ENCODE measurements around the gene MAGI1.
"Not testable (repeated sequence)": the region's sequence is repeated elsewhere in the genome, so short reads cannot be mapped to it uniquely, and the experiment has no call there.

MAGI1 gene

DNA sequence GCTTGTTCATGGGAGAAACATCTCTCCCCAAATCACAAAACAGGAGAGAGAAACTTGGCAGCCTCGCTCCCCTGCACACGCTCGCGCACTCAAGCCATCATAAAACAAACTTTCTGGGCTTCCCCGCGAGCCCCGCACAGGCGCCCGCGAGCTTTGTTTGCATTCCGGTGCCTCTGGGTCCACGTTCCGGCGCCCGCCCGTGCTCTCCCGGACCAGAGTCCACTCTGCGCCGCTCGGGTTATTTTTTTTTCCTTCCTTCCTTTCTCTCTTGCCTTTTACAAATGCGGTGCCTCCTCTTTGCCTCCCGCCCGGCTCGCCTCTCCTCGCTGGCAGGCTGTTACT lies 363 bp downstream of the MAGI1 start:
- no peak for DNase-seq

- DNase-seq, result no peak
Measured at GRCh38 chr3:66037986-66038369, 740 bp downstream of the MAGI1 start.

- peak; percentile 89 for DNase-seq
Measured at GRCh38 chr3:66037330-66037985, 1.3 kb downstream of the MAGI1 start.

GRCh38 chr3:66036586-66037148 lies 2.1 kb downstream of the MAGI1 start:
- peak; percentile 86 for DNase-seq

DNA sequence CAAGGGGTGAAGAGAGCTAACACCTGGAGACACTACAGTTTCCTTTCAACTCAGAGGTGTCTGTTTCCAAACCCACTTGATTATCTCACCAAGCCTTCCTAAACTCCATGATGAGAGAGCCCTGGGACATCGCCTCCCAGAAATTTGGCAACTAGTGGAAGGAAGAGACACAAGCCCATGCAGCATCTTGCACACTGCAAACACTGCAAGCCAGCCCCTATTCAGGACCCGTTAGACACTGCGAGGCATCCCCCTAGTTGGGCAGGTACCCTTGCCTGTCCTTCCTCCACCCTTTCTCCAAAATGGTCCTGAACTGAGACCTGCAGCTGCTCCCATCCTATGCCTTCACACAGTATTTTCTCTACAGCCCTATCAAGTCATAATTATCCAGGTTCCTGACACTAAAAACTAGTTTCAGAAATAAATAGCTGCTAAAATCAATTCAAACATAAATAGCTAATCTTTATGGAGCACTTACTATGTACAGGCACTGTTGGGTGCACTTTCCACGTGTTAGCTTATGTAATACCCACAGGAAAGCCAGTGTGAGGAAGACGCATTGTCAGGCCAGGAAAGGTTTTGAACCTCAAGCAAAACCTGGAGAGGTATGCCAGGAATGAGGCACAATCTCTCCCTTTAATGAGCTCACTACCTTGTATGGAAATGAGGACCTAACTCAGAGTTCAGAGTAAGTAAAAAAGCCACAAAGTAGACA lies 2.8 kb downstream of the MAGI1 start:
- DNase-seq, result peak; percentile 79

DNA sequence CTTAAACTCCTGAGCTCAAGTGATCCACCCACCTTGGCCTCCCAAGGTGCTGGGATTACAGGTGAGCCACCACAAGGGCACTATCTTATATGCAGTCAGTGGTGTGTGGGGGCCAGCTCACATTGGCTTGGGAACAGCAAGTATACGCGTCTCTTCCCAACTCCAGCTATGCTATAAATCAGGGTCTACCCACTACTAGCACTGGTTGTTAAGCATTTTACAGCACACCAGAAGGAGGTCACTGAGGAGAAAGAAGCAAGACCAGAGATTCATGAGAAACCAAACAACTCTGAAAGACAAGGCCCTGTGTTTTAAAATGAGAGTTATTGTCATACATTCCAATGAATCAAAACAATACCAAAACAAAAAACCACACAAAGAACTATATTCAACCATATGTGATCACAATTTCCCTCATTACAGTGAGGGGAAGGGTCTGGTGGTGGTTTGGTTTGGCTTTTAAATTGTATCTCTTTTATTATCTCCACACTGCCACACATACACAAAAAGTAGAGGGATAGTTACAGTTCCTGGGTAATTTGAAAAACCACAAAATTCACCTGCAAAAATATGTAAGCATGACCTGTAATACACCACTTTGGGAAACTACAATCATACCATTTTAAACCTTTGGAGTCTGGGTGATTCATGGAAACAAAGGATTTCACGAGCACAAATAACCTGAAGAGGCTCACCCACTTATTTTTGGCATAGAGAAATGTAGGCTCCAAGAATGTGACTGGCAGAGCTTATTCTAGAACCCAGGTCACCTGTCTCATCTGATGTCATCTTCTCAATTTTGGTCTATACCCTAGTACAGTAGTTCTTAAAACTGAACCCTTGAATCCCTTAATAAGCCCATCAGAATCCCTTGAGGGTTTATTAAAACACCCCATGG lies 5.2 kb downstream of the MAGI1 start:
- DNase-seq, result no peak

DNA sequence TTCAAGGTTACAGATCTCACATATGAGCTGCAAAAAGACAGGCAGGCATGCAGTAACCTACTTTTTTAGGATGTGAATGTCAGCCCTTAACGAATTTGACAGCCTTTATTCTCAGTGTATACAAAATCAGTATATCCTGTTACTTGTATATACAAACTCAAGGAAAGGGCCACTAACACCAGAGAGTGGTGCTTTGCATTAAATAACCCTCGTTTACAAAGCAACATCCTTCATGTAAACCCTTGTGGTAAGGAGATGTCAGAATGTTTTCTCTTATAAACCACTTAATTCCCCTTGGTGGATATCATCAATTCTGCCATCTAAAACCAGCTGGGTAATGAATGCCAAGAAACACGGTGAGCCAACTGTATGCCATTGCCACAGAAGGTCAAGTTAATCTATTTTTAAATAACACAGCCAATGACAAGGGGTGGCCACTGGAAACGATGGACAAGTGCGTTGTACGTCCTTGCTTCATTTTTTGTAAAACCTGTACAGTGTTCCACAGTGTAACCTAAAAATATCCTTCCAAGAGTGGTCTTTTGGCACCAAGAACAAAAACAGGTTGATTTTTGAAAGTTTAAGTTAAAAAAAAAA lies 7.5 kb downstream of the MAGI1 start:
- DNase-seq, result no peak

DNA sequence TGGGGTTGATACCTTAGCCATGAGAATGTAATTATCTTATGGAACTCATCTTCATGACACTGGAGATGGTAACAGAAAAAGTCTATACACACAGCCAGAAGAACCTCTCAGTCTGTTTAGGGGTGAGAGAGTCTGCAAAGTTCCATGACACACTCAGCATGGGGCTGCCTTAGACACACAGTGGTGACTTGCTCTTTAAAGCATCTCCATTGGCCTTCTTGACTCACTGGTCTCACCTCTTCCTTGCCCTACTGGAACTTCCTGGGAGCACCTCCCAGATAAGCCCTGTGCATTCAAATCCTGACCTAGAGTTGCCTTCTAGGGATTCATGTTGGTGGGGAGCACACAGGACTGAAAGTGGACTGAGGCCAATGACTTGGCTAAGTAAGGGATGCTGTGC lies 9.3 kb downstream of the MAGI1 start:
- no peak for DNase-seq

DNA sequence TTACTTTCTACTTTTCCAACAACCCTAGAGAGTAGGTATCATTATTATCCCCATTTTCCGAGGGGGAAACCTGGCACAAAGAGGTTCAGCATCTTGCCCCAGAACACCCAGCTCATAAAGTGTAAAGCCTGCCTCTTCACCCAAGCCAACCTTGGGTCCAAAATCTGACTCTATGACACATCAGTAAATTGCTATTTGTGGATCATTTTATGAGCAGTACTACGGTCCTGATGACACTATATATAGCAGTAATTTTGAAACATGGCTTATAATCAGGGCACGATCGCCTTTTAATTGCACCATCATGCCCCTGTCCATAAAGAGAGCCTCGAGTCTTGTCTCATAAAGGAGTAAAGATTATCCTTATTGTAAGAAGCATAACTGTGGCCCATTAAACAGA lies 9.7 kb downstream of the MAGI1 start:
- DNase-seq, result no peak

GRCh38 chr3:66028457-66028856 lies 10.3 kb downstream of the MAGI1 start:
- no peak for DNase-seq

DNA sequence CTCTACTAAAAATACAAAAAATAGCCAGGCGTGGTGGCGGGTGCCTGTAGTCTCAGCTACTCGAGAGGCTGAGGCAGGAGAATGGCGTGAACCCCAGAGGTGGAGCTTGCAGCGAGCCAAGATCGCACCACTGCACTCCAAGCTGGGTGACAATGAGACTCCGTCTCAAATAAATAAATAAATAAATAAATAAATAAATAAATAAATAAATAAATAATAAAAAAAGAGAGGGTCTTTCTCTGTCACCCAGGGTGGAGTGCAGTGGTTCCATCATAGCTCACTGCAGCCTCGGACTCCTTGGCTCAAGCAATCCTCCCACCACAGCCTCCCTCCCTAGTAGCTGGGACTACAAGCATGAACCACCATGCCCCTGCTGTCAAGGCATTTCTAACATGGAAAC lies 11.6 kb downstream of the MAGI1 start:
- DNase-seq, result not testable (repeated sequence)

DNA sequence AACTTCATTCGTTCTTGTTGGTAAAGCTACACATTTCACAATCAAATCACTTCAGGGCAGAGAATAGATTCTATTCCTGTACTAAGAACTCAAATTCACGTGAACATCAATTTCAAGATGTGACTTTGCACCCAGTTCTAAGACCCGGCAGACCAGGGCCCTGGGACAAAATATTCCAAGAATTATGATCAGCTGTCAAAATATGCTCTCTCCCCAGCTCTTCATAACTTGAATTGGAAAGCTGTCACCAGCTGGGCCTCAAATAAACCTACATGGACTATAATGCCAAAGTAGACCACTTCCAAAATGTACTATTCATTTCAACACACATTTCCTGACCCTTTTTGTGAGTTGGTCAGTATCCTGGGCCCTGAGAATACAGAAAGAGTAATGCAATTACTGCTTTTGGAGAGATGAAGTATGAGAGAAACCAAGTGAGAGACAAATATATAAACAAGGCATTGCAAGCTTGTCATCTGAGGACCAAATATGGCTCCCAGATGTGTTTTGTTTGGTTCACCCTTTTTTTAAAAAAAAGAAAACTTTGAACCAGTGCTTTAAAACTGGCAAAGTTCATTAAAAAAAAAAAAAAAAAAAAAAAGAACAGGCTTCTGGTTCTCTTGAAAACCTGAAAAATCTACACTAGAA lies 14.9 kb downstream of the MAGI1 start:
- DNase-seq, result no peak

GRCh38 chr3:66023229-66023628 lies 15.5 kb downstream of the MAGI1 start:
- no peak for DNase-seq

GRCh38 chr3:66021731-66022131 lies 17.0 kb downstream of the MAGI1 start:
- DNase-seq, result peak; percentile 74

- DNase-seq, result no peak
Measured at GRCh38 chr3:66019896-66020295, 18.8 kb downstream of the MAGI1 start.

DNA sequence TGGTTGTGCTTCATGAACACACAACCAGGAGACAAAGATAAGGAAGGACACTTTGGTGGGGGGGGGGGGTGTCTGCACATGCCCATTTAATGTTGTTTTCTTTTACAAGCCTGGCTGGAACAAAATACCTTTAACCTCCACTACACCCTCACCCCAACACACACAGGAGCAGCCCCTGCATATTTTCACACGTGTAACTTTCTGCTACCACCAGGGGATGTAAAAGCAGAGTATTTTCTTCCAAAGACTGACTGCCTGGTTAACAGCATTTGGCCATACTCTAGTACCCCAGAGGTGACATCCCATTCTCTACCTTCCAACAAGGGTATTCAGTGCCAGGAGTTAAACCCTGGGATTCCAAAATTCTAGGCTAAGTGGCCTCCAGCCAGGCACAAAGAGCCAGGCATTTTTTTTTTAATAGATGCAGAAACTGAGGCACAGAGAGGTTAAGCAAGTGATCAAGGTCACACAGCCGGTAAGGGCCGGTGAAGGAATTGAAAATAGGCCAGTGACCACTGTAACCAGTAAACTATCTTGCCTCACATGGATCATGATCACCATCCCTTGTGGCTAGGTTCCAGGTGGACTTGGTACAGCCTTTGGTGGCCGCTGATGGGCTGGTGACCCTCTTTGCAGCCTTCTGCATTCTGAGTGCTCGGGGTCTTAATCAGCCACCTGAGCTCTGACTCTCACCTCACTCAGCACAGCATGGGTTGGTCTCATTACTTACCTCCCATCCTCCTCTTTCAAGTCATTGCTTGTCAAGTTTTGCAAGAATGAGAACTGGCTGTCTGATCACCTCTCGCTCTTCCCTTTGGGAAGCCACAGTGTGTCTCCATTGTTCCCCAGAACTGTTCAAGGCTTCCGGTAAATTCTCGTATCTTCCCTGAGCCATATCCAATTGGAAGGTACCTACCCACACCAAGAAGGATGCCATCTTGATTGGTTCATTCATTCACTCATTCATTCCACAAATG lies 20.4 kb downstream of the MAGI1 start:
- peak; percentile 6 for DNase-seq

GRCh38 chr3:66017591-66017990 lies 21.1 kb downstream of the MAGI1 start:
- DNase-seq, result no peak

DNA sequence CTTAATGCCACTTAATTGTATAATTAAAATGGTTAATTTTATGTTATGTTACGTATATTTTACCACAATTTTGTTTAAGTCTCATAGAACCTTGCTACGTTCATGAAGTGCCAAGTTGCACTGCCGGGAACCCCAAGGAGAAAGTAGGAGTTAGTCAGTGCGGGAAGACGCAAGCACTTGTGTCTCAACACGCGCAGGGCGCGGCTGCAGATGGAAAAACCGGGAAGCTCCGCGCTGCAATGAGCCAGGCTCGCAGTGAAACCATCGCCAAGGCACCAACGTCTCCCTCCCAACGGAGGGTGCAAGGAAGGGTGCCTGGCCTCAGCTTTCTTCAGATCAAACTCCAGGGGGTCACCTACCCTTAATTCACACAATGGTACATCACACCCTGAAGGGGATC lies 21.6 kb downstream of the MAGI1 start:
- no peak for DNase-seq

- DNase-seq, result no peak
Measured at GRCh38 chr3:66015841-66016240, 22.9 kb downstream of the MAGI1 start.

DNA sequence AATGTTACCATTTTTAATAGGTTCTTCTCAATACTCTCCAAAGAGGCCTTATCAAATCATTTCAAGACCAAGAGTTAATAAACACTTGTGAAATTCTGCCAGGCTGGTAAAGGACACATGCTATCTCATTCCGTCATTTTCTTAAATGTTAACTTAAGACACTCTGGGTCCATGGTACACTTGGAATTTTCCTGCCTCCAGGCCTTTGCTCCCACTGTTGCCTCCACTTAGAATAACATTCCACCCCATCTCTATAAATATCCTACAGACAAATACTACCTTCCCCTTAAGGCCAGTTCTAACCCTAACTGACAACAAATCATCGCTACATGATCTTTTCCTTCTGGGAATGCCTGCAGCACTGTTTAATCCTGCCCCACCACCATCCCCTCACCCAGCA lies 24.1 kb downstream of the MAGI1 start:
- no peak for DNase-seq

GRCh38 chr3:66014056-66014455 lies 24.7 kb downstream of the MAGI1 start:
- no peak for DNase-seq

Measured in islet precursor cell (in vitro differentiated cells).